HG02970 (cell line): ENCODE measurements around the gene TLE4.
"Not testable (repeated sequence)": the region's sequence is repeated elsewhere in the genome, so short reads cannot be mapped to it uniquely, and the experiment has no call there.

ENCODE experiments used
- ATAC-seq: cut with Tn5 transposase; IDR thresholded peaks from one replicate; pipeline ENCODE4 v1.9.1; 2021; ENCODE audit warnings: mild to moderate bottlenecking, moderate library complexity, moderate number of reproducible peaks; ENCODE audit not compliant: unreplicated experiment, low FRiP score

The TLE4 gene

GRCh38 chr9:79598562-79599345 lies 27.0 kb downstream of the TLE4 start:
- ATAC-seq: no peak

- no peak for ATAC-seq
Measured at GRCh38 chr9:79600466-79600865, 28.7 kb downstream of the TLE4 start.

GRCh38 chr9:79603222-79603920 lies 31.6 kb downstream of the TLE4 start:
- no peak for ATAC-seq

- no peak for ATAC-seq
Measured at GRCh38 chr9:79604149-79604548, 32.4 kb downstream of the TLE4 start.

- ATAC-seq: no peak
Measured at GRCh38 chr9:79604921-79605562, 33.3 kb downstream of the TLE4 start.

DNA sequence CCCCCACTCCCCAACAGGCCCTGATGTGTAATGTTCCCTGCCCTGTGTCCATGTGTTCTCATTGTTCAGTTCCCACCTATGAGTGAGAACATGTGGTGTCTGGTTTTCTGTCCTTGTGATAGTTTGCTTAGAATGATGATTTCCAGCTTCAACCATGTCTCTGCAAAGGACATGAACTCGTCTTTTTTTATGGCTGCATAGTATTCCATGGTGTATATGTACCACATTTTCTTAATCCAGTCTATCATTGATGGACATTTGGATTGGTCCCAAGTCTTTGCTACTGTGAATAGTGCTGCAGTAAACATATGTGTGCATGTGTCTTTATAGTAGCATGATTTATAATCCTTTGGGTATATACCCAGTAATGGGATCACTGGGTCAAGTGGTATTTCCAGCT lies 34.8 kb downstream of the TLE4 start:
- ATAC-seq: not testable (repeated sequence)

GRCh38 chr9:79609468-79610018 lies 37.8 kb downstream of the TLE4 start:
- ATAC-seq: no peak

DNA sequence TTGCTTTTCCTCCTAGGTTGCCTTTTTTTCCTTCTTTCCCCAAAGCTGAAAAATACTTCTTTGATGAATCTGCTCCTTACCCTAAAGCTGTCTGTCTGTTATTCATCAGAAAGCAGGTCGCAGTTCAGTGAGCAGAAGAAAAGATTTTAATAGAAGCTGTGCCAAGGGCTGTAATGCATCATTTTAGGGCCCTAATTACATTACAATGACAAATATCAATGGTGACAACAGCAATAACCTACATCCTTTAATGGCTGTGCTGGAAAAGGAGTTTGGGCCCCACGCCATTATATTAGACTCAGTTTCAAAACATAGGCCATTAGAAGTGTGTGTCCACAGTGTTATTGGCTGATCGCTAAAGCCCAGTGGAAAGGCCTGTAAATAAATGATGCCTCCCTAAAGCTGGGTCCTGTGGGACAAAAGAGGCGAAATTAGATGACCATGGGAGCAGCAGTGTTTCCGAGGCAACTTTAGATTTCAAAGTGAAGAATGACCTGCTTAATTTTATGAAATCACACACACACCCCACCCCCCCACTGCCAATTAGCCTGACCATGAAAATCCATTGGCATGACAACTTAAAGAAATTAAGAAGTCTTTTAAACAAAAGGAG lies 38.4 kb downstream of the TLE4 start:
- no peak for ATAC-seq

GRCh38 chr9:79610791-79611614 lies 39.2 kb downstream of the TLE4 start:
- no peak for ATAC-seq

DNA sequence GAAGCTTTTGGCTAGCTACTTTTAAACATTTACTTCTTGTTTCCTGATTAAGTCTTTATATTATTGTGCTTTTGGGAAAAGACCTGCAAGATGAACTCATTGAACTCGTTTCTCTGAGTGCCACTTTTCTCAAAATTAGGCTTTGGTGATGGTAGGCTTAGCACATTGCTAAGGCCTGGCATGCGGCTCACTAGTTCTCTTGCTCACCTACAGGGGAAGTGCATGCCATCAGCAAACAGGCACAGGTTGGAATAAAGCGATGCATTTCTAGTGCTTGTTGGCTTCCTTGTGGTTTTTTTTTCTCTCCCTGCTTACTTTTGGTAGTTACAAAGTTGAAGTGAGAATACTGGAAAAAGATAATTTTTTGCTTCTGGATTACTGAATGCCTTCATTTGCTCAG lies 41.4 kb downstream of the TLE4 start:
- no peak for ATAC-seq

GRCh38 chr9:79615038-79615437 lies 43.3 kb downstream of the TLE4 start:
- no peak for ATAC-seq

DNA sequence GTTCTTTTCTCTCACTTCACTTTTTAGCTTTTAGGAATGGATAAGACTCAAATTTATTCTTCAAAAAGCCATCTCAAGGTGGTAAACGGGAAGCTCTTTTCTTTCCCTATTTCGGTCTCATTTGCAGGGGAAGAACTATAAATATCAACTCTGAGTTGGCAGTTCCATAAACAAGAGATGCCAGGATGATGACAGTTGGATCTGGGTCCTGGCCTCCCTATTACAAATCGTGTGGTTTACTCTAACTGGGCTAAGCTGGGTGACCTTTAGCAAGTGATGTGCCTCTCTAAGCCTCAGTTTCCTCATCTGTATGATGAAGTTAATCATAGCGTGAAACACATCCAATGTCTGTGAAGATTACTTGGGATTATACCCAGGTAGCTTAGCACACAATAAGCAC lies 44.2 kb downstream of the TLE4 start:
- ATAC-seq: no peak

GRCh38 chr9:79616971-79617370 lies 45.2 kb downstream of the TLE4 start:
- no peak for ATAC-seq

DNA sequence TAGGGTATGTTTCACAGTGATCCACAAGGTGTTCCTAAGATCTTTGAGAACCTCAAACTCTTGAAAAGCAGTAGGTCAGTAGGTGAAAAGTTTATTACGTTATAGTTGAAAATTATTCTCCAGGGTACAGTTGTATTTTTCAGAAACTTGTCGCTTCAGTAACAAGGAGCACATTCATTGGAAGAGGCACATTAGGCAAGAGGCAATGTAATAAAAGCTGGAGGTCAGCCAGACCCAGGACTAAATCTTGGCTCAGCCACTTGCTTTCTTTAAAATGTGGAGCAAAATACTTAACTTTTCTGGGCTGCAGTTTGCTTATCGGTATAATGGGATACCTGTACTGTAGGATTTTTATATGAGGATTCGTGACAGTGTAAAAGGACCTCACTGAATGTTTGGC lies 45.6 kb downstream of the TLE4 start:
- ATAC-seq: no peak

GRCh38 chr9:79619930-79620329 lies 48.2 kb downstream of the TLE4 start:
- ATAC-seq: no peak

GRCh38 chr9:79621916-79622575 lies 50.3 kb downstream of the TLE4 start:
- no peak for ATAC-seq

DNA sequence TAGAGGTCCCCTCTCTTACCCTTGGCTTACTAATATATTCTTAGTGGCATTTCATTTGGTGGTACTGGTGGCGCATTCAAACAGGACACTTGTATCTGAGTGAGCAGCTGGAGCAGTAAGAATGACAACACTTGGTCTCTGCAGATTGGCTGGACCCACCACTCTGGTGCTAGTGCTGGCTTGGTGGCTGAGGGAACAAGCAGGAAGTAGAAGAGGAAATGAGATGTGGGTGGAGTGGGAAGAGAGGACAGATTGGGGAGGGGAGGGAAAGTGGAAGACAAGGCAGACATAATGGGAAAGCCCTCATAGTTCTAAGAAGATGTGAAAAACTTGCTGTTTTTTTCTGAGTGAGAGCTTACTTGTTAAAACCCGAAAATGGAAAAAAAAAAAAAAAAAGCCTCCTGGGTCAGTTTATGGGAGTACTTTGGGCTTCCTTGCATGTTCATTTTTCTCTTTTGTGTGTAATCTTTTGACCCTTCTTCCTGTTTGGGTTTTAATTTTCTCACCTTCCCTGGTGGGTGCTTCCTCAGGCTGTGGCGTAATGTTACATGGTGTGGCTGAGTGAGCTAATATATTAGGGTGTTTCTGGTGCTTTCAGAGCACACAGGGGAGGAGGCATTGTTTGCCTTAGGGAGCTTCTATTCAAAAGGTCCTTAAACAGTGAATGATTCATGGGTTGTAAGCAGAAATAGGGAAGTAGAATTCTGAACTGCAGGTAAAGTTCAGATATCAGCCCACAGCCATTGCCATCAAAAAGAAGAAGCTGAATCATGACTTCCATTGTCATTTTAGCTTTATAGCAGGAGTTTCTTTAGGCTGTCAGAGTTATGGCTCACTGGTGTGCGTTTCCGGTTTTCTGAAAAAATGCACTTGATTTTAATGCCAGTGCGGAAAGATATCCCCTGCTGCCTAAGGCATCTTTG lies 52.3 kb downstream of the TLE4 start:
- ATAC-seq: peak; percentile 94

DNA sequence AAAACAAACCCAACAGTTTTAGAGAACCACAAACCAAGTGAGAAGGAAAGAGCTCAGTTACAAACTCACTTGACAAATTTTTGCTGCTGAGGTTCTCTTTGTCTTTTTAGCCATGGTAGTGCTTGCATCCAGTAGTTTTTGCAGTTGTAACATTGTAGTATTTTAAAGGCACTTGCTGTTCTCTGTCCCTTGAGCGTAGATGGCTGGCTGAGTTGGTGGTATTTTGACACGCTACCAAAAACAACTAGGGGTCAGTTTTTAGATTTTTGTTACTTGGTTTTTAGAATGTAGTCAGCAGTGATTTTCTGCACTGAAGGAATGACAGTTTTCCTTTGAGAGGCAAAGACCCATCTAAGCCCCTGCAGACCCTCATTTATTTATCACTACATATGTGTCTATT lies 58.0 kb downstream of the TLE4 start:
- no peak for ATAC-seq
